Keratinocyte (primary cell): ENCODE measurements around the gene THBS2.

ENCODE experiments used
- EZH2 ChIP-seq: IDR thresholded peaks from one replicate; pipeline ENCODE4 v1.6.1; 2012; ENCODE audit warnings: inconsistent platforms, mild to moderate bottlenecking, low read length, moderate library complexity
- TF ChIP-seq, protein P1 (sequence below), 3 experiments: IDR thresholded peaks in 1 of 3; conservative IDR thresholded peaks in 1 of 3; optimal IDR thresholded peaks in 1 of 3; 2 replicates in 2 of 3; 3 replicates in 1 of 3; pipeline versions ENCODE3 to v1.5.1; 2011; ENCODE audit warnings: low read length in 3 of 3, mild to moderate bottlenecking in 3 of 3, moderate library complexity in 2 of 3, control low read depth in 1 of 3, inconsistent platforms in 1 of 3; ENCODE audit not compliant: insufficient read depth in 2 of 3; ENCODE audit errors: extremely low read depth in 1 of 3

DNA sequence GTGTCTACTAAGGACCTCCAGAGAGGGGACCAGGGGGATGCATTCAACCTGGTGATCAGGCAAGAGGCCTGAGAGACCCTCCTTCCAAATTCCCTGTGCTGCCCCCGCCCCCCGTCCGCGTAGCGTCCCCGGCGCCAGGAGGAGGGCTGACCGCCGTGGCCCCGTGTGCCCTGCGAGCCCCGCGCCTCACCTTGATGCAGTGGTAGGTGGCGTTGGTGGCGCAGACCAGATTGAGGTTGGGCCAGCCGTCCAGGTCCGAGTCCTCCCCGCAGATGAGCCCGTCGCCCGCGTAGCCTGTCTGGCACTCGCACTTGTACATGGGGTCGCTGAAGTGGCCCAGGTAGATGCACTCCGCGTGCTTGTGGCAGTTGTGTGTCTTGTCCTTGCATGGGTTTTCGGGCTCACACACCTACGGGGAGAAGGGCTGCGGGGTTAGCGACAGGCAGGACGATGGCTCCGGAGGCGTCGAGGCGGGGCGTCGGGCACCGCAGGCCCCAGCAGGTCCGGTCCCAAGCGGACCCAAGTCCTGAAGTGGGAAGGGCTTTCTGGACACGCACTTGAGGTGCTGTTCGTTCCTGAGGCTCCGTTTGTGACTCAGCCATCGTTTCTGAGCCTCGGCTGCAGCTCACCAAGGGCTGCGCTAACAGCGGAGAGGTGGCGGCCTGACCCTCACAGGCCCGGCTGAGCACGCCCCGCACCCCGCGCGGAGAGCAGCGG, 21.7 kb downstream of the THBS2 start:
- TF ChIP-seq, protein P1, sequence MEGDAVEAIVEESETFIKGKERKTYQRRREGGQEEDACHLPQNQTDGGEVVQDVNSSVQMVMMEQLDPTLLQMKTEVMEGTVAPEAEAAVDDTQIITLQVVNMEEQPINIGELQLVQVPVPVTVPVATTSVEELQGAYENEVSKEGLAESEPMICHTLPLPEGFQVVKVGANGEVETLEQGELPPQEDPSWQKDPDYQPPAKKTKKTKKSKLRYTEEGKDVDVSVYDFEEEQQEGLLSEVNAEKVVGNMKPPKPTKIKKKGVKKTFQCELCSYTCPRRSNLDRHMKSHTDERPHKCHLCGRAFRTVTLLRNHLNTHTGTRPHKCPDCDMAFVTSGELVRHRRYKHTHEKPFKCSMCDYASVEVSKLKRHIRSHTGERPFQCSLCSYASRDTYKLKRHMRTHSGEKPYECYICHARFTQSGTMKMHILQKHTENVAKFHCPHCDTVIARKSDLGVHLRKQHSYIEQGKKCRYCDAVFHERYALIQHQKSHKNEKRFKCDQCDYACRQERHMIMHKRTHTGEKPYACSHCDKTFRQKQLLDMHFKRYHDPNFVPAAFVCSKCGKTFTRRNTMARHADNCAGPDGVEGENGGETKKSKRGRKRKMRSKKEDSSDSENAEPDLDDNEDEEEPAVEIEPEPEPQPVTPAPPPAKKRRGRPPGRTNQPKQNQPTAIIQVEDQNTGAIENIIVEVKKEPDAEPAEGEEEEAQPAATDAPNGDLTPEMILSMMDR (optimal IDR thresholded peaks at IDR 0.05 in 1 of 3, IDR thresholded peaks at IDR 0.05 in 1 of 3, conservative IDR thresholded peaks at IDR 0.05 in 1 of 3; ENCODE audit: extremely low read depth in 1 of 3, insufficient read depth in 2 of 3, low read length in 3 of 3): no peak
- TF ChIP-seq EZH2: no peak
